GM10266 (cell line): ENCODE results near the gene MMS19.

Experiments
- DNase-seq: peaks from one replicate; pipeline ENCODE4 v3.0.0; 2012; ENCODE audit errors: extremely low spot score
- CTCF ChIP-seq: IDR thresholded peaks from 2 replicates; pipeline ENCODE4 v1.5.1; 2012; ENCODE audit warnings: mild to moderate bottlenecking, low read depth; ENCODE audit not compliant: control insufficient read depth, insufficient read depth; ENCODE audit errors: missing control alignments

MMS19 gene

DNA sequence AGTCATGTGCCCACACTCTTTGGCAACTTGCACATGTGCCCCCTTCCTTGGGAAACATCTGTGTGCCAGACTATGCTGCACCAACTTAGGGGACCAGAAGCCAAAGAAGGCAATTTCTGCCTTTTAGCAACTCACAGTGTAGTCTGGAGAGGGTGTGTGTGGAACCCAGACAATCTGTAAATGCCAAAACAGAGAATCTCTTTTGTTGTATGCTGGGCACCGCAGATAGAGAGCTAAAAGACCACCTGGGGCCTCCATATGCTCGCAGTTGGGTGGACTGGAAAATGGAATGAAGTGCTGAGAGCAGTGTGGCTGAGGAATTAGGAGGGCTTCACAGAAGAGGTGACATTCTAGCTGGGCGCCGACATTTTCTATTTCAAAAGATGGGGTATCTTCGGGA lies 26.9 kb upstream of the MMS19 start:
- TF ChIP-seq CTCF: no peak
- no peak for DNase-seq

DNA sequence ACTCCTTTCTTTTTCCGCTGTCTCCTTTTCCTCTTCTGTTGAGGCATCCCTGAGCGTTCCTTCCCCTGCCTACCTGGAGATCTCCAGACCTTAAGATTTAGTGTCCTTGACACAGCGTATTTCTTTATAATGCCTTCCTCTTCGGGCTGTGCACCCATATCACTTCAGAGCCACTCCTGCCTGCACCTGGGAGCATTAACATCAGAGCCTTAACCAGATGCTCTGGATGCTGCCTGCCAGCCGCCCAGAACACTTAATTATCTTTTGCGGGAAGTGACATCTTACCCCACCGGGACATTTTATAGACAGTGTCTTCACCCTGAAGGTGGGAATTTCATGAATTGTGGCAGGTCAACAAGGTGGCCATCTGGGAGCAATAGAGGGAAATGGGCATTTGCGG lies 24.7 kb upstream of the MMS19 start:
- no peak for TF ChIP-seq CTCF
- no peak for DNase-seq

DNA sequence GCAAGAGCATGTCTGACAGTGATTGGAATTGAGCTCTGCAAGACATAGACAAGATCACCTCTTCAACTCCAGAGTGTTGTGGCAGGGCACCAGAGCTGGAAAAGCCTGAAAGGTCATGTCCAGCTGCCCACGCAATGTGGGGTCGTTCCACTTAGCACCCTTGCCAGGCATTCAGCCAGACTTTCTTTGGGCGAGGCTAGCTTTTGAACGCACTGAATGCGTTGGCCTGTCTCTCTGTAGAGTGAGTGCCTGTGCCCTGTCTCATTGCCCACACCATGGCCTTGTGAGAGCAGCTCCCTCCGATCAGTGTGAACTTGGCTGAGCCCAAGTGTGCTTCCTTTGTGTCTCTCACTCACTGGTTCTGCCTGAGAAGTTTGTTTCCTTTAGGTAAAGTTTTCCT lies 23.8 kb upstream of the MMS19 start:
- TF ChIP-seq CTCF: no peak
- no peak for DNase-seq

DNA sequence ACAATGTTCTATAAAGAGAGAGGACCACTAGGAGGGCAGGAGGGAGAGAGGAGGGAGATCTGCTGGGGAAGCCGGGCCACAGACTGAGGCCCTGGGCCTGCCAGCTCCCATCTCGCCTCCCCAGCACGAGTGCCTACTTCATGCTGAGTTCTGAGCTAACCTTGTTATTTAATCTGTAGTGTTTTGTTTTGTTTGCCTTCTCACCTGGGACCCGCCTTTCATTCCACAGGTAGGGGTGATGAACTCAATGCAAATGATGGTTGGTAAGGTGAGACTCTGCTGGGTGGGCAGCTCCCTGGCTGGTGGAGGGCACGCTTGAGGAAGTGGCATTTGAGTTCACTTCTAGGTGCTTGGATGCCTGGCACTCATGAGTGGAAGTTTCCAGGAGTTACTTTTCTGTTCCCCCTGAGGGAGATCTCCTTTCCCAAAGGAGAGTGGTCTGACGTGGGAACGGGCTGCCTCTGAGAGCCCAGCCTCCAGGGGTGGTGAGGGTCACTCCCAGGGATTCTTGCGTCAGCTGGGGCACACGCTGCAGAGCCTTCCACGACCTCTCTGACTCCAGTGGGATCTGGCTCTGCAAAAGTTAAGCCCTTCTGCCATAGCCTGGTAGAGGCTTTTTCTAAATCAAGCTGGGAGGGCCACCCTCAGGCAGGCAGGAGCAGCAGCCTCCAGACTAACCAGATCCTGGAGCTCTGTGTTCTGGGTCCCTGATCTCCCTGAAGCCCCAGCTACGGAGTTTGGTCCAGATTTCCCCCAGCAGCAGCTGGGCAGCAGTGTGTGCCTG lies 22.9 kb upstream of the MMS19 start:
- TF ChIP-seq CTCF: no peak
- no peak for DNase-seq

- no peak for DNase-seq
- no peak for TF ChIP-seq CTCF
Measured at GRCh38 chr10:97520520-97520919, 22.3 kb upstream of the MMS19 start.

- TF ChIP-seq CTCF: no peak
- no peak for DNase-seq
Measured at GRCh38 chr10:97519342-97519741, 21.1 kb upstream of the MMS19 start.

GRCh38 chr10:97518301-97519043 lies 20.2 kb upstream of the MMS19 start:
- no peak for DNase-seq
- TF ChIP-seq CTCF: no peak
